HG02588 (cell line): Measurements from ENCODE around the gene EI24.

Experiments
- ATAC-seq: cut with Tn5 transposase; IDR thresholded peaks from one replicate; pipeline ENCODE4 v1.9.1; 2021; ENCODE audit warnings: mild to moderate bottlenecking, moderate library complexity; ENCODE audit not compliant: unreplicated experiment

Gene EI24

GRCh38 chr11:125626288-125626950 lies 57.1 kb downstream of the EI24 start:
- ATAC-seq = peak; percentile 23

- no peak for ATAC-seq
Observed at GRCh38 chr11:125627236-125627910, 58.1 kb downstream of the EI24 start.
